Neural crest cell (in vitro differentiated cells): ENCODE measurements around the gene SLC23A3. TPM values are rescaled to one million over a fixed set of nuclear protein-coding genes. Genes with fewer than 3 reads are reported as not detected.

Experiments used
- DNase-seq: peaks from one replicate; pipeline ENCODE4 v3.0.0; 2021; ENCODE audit warnings: low read depth, mixed read lengths, low spot score
- H3K27ac Mint-ChIP-seq: one replicate; pipeline ENCODE4 v1.8.0; 2021; ENCODE audit warnings: mild to moderate bottlenecking, mixed read lengths; ENCODE audit not compliant: unreplicated experiment
- H3K27me3 Mint-ChIP-seq: 2 replicates; pipeline ENCODE4 v1.8.0; 2021; ENCODE audit warnings: low read depth, mild to moderate bottlenecking, mixed read lengths
- H3K36me3 Mint-ChIP-seq: 2 replicates; pipeline ENCODE4 v1.8.0; 2021; ENCODE audit warnings: low read depth, mild to moderate bottlenecking, mixed read lengths
- H3K4me1 Mint-ChIP-seq: 2 replicates; pipeline ENCODE4 v1.8.0; 2021; ENCODE audit warnings: mixed read lengths
- H3K4me3 Mint-ChIP-seq: one replicate; pipeline ENCODE4 v1.8.0; 2021; ENCODE audit warnings: mild to moderate bottlenecking, mixed read lengths
- H3K9me3 Mint-ChIP-seq: 2 replicates; pipeline ENCODE4 v1.8.0; 2021; ENCODE audit warnings: mixed read lengths
- long read RNA-seq: library from polyadenylated mRNA; unstranded; transcript quantifications from one replicate; pipeline ENCODE4 v2.0.0, GENCODE V29; 2020
- total RNA-seq: library from RNA; stranded (reverse); gene quantifications from 2 replicates; pipeline ENCODE4 v1.2.1, GENCODE V29; 2021
- TF ChIP-seq, protein P1 (sequence below): fragments of 200-600 bp; sonication (generic); conservative IDR thresholded peaks from 2 replicates; pipeline ENCODE4 v1.5.0; 2021; ENCODE audit warnings: antibody characterized with exemption, mild to moderate bottlenecking

SLC23A3 gene, protein sequence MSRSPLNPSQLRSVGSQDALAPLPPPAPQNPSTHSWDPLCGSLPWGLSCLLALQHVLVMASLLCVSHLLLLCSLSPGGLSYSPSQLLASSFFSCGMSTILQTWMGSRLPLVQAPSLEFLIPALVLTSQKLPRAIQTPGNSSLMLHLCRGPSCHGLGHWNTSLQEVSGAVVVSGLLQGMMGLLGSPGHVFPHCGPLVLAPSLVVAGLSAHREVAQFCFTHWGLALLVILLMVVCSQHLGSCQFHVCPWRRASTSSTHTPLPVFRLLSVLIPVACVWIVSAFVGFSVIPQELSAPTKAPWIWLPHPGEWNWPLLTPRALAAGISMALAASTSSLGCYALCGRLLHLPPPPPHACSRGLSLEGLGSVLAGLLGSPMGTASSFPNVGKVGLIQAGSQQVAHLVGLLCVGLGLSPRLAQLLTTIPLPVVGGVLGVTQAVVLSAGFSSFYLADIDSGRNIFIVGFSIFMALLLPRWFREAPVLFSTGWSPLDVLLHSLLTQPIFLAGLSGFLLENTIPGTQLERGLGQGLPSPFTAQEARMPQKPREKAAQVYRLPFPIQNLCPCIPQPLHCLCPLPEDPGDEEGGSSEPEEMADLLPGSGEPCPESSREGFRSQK
- 0.34 and 1.5 TPM in 2 replicates for total RNA-seq
- long read RNA-seq = 0 reads

DNA sequence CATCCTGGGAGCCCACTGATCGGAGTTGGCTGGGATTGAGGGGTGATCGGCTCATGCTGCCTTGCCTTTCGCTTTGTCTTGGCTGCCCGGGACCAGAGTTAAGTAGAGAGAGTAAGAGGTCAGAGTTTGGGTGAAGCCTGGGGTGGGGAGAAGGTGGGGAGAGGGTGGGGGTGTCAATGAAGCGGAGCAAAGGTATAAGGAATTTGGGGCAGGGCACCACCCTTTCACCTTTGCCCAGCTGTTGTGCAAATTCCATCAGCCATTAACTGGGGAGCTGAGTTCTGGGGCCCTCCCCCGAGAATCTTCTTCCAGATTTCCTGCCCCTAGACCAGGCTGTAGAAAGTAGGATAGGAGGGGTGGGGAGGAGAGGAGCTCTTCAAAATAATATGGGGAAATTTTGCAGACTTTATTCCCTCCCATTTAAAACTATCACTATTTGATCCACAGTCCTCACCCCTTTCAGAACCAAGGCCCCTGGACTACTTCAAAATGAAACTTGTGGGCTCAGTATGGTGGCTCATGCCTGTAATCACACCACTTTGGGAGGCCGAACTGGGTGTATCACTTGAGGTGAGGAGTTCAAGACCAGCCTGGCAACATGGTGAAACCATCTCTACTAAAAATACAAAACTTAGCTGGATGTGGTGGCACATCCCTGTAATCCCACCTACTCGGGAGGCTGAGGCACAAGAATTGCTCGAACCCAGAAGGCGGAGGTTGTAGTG lies at the start of gene SLC23A3:
TSS of gene SLC23A3 (minus strand) at position 100 of the 725 bp plus-strand sequence. CDS start at position 55, 45 bp downstream.
- H3K27ac Mint-ChIP-seq = no peak within 1 kb of the TSS
- peaks cover 2% of the 10 kb centered on the region for H3K36me3 Mint-ChIP-seq
- H3K4me1 Mint-ChIP-seq = no peaks in the 10 kb centered on the region
- no peak for DNase-seq
- TF ChIP-seq, protein P1, sequence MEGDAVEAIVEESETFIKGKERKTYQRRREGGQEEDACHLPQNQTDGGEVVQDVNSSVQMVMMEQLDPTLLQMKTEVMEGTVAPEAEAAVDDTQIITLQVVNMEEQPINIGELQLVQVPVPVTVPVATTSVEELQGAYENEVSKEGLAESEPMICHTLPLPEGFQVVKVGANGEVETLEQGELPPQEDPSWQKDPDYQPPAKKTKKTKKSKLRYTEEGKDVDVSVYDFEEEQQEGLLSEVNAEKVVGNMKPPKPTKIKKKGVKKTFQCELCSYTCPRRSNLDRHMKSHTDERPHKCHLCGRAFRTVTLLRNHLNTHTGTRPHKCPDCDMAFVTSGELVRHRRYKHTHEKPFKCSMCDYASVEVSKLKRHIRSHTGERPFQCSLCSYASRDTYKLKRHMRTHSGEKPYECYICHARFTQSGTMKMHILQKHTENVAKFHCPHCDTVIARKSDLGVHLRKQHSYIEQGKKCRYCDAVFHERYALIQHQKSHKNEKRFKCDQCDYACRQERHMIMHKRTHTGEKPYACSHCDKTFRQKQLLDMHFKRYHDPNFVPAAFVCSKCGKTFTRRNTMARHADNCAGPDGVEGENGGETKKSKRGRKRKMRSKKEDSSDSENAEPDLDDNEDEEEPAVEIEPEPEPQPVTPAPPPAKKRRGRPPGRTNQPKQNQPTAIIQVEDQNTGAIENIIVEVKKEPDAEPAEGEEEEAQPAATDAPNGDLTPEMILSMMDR = no peak
- no peaks in the 10 kb centered on the region for H3K9me3 Mint-ChIP-seq
- no peak within 1 kb of the TSS for H3K4me3 Mint-ChIP-seq
- H3K27me3 Mint-ChIP-seq = no peaks in the 10 kb centered on the region

DNA sequence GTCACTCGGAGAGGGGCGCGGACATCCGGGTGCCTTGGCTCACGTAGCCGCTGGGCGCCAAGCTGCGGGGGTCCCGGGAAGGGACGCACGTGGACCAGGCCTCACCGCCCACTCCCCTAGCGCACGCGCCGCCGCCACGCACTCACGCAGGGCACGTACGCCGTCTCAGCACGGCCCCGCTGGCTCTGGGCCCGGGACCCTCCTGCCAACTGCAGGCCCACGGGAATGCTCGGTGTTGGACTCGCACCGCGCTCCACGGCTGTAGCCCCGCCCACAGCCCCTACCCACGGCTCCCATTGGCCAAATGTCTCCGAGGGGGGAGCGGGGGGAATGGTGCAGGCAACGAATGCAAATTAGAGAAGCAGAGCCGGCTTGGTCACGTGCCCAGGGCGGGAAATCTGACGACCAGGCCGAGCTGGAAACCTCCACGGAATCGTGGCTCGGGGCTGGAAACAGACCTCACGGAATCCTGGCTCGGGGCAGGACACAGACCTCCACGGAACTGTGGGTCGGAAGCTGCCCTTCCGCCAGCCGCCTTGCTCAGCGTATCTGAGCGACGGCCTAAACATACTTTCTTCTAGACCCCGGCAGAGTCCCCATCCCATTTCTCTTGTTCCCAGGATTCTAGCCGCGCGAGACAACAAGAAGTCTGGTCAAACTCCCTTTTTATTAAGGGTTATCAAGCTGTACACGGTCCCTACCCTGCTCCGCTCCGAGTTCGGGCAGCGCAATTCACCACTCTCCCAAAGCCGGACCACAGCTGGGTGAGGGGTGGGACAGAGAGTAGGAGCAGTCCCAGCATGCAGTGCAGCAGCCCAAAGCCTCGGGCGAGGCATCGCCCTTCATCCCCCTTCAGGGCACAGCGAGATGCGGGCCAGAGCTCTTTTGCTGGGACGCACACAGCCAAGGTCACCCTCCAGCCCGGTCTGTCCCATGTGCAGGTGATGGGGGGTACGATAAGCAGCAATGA lies 49.2 kb upstream of the SLC23A3 start, which contains the start of gene ABCB6:
TSS of gene ABCB6 (minus strand) at position 227 of the 970 bp plus-strand sequence. CDS start 285 bp downstream, outside the sequence.
- Mint-ChIP-seq H3K9me3 (no peaks in the 10 kb centered on the region), H3K4me3 (peak within 1 kb of the TSS; percentile 97), H3K36me3 (peaks cover 5% of the 10 kb centered on the region), H3K27ac (peak within 1 kb of the TSS; percentile 97), H3K4me1 (peaks cover 19% of the 10 kb centered on the region), H3K27me3 (no peaks in the 10 kb centered on the region)
- TF ChIP-seq, protein P1 = no peak
- peak; percentile 92 for DNase-seq

DNA sequence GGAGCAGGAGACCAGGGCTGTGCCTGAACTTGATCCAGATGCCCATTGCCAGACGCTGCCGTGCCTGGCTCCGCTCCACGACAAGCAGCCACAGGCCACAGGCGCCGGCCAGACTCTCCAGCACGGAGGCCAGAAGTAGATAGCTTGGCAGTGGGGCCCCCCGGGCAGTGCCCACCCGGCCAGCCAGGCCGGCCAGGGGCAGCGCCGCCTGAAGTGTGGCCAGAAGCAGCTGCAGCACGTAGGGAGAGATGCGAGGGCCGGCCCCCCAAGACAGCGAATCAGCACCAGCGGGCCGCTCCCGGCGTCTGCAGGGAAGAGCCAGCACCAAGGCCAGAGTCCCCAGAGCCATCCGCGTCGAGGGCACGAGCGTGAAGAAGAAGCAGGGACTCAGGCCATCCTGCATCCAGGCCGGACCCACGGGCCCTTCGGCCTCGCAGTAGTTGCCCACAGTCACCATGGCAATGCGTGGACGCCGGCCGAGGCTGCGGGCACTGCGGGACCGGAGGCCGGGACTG lies 48.4 kb upstream of the SLC23A3 start:
- H3K4me3 Mint-ChIP-seq = peak overlapping the region; percentile 97
- H3K36me3 Mint-ChIP-seq = peaks cover 2% of the 10 kb centered on the region
- H3K9me3 Mint-ChIP-seq = no peaks in the 10 kb centered on the region
- H3K4me1 Mint-ChIP-seq = peaks cover 19% of the 10 kb centered on the region
- no peak for DNase-seq
- TF ChIP-seq, protein P1 = no peak
- no peaks in the 10 kb centered on the region for H3K27me3 Mint-ChIP-seq
- peak overlapping the region; percentile 97 for H3K27ac Mint-ChIP-seq

GRCh38 chr2:219216535-219216915 lies 46.7 kb upstream of the SLC23A3 start:
- H3K4me3 Mint-ChIP-seq = peak overlapping the region; percentile 56
- H3K9me3 Mint-ChIP-seq = no peaks in the 10 kb centered on the region
- no peaks in the 10 kb centered on the region for H3K27me3 Mint-ChIP-seq
- DNase-seq = no peak
- no peak overlapping the region for H3K27ac Mint-ChIP-seq
- TF ChIP-seq, protein P1 = no peak
- peaks cover 19% of the 10 kb centered on the region for H3K4me1 Mint-ChIP-seq
- H3K36me3 Mint-ChIP-seq = peaks cover 2% of the 10 kb centered on the region
